Right cardiac atrium (tissue), 5 donors: ENCODE data around the gene EXOC1. TPM values are rescaled to one million over a fixed set of nuclear protein-coding genes. Genes with fewer than 3 reads are reported as not detected.

Experiments used
- ATAC-seq, 2 donors: fragments of 200-7000 bp; cut with Tn5 transposase; one replicate each; pipeline versions ENCODE4 v1.8.0 to v1.9.1; 2020; ENCODE audit warnings: moderate library complexity in 2 of 2, mild to moderate bottlenecking in 1 of 2
- DNase-seq, 3 donors: peaks; one replicate each; pipeline ENCODE4 v3.0.0-alpha.2; 2020
- H3K27ac ChIP-seq: one replicate; pipeline ENCODE4 v1.5.1; 2013; ENCODE audit warnings: mild to moderate bottlenecking, low read length, control low read depth, moderate library complexity
- H3K27me3 ChIP-seq: one replicate; pipeline ENCODE4 v1.6.1; 2013; ENCODE audit not compliant: control insufficient read depth, insufficient read depth
- H3K4me1 ChIP-seq: one replicate; pipeline ENCODE4 v1.6.1; 2013; ENCODE audit warnings: low read length; ENCODE audit not compliant: control insufficient read depth, insufficient read depth
- H3K4me3 ChIP-seq: one replicate; pipeline ENCODE4 v1.5.1; 2013; ENCODE audit warnings: low read length, control low read depth
- H3K9me3 ChIP-seq: one replicate; pipeline ENCODE4 v1.6.1; 2013; ENCODE audit warnings: low read length; ENCODE audit not compliant: control insufficient read depth
- WGBS: extraction: QIAGEN DNeasy Blood & Tissue Kit; methylation state at CpG from one replicate; pipeline ENCODE4 v1.1.7; 2013; 5-methylcytosine and 5-hydroxymethylcytosine counted together
- intact Hi-C, 4 donors: fragments of 100-400 bp; cut with DNase I; formaldehyde crosslinking; loops; one replicate each; pipeline versions ENCODE4 v1.11.0 to v1.14.0; 2022 to 2023
- polyA plus RNA-seq: library from polyadenylated mRNA; stranded (reverse); fragments of 200-250 nt; gene quantifications from one replicate; pipeline ENCODE4 v1.2.3, GENCODE V29; 2013
- total RNA-seq, 4 donors: library from RNA; stranded (reverse); fragmentation: NEBNext Ultra II Directional; extraction: Animal tissue kit (Norgen Biotek cat#: 25700); gene quantifications; one replicate each; pipeline ENCODE4 v1.2.1, GENCODE V29; 2021
- donor health status: healthy with polysubstance abuse.
- donor health status: DM: no; HTN: yes; CAD: no.
- donor health status: DM: no; HTN: no; CAD: no.
- donor health status: DM: no; HTN: yes; CAD: no; lungs with severe emphysema.
- donor health status: DM: yes; HTN: yes; CAD: no.

EXOC1 gene
- total and polyA plus RNA-seq, 5 donors = 13.6 to 26.2 (median 21.6) TPM

- ATAC-seq = no peak
- no peaks in the 10 kb centered on the region for H3K27me3 ChIP-seq
- H3K4me1 ChIP-seq = peaks cover 4% of the 10 kb centered on the region
- intact Hi-C loops = loop anchor here (2.0 to 5.0 kb wide), 2 partner anchors 351 to 353 kb away; no protein-coding TSS in a partner anchor
- H3K9me3 ChIP-seq = no peaks in the 10 kb centered on the region
- WGBS = 3% methylated on average over 3 of the region's 3 CpGs
- peak overlapping the region; percentile 56 for H3K4me3 ChIP-seq
- H3K27ac ChIP-seq = peak overlapping the region; percentile 24
- no peak for DNase-seq
Measured at GRCh38 chr4:55949482-55949802, 96.0 kb downstream of the EXOC1 start.

GRCh38 chr4:55951191-55951922 is 97.9 kb downstream of the EXOC1 start:
- no peak overlapping the region for H3K4me3 ChIP-seq
- 99% methylated on average over 5 of the region's 5 CpGs for WGBS
- ATAC-seq = no peak

More at GRCh38 chr4:55951191-55951922, 97.9 kb downstream of the EXOC1 start:
- Histone ChIP-seq H3K27ac (no peak overlapping the region), H3K4me1 (peaks cover 4% of the 10 kb centered on the region), H3K9me3 (no peaks in the 10 kb centered on the region), H3K27me3 (no peaks in the 10 kb centered on the region)
- no peak for DNase-seq
- intact Hi-C loops = no loop called here

Other genes with a start within 250 kb of the EXOC1 start
- not detected for gene NMU, start 217.3 kb upstream of the EXOC1 start, total RNA-seq
- not detected for gene NMU, start 217.3 kb upstream of the EXOC1 start, polyA plus RNA-seq
- gene EXOC1L, start 33.9 kb upstream of the EXOC1 start, total RNA-seq = not detected
- 0.11 TPM for gene EXOC1L, start 33.9 kb upstream of the EXOC1 start, polyA plus RNA-seq
- gene CEP135, start 95.3 kb downstream of the EXOC1 start, total RNA-seq = 1 to 10 TPM; 2.1 to 3.0 (median 2.7) TPM
- 1.3 TPM for gene CEP135, start 95.3 kb downstream of the EXOC1 start, polyA plus RNA-seq